NOMO-1 (cell line): Measurements from ENCODE around the gene LCK.
"Not testable (repeated sequence)": the region's sequence is repeated elsewhere in the genome, so short reads cannot be mapped to it uniquely, and the experiment has no call there.

Source experiments
- DNase-seq, 2 experiments: peaks; one replicate each; lab custom pipeline; 2025; ENCODE audit not compliant: unreplicated experiment in 2 of 2; lab: John Stamatoyannopoulos, UW

Gene LCK

DNA sequence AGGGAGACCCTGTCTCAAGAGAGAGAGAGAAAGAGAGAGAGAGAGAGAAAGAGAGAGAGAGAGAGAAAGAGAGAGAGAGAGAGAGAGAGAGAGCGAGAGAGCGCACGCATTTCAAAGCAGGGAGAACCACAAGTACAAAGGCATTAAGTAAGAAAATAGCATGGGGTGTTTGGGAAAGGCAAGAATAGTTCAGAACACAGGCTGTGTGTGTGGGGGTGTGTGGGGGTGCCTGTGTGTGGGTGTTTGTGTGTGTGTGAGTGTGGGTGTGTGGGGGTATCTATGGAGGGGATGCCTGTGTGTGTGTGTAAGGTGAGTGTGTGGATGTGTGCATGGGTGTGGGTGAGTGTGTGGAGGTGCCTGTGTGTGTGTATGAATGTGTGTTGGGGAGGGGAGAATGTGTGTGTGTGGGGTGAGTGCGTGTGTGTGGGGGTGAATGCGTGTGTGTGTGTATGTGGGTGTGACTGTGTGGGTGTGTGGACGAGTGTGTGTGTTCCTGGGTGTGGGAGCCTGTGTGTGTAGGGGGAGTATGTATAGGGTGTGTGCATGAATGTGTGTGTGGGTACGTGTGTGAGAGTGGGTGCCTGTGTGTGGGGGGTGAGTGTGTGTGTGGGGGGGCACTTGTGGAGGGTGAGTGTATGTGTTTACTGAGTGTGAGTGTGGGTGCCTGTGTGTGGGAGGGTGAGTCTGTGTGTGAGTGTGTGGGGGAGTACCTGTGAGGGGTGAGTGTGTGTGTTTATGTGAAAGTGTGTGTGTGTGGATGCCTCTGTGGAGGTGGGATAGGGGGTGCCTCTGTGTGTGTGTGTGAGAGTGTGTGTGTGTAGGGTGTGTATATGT lies 21.7 kb downstream of the LCK start:
- no peak for DNase-seq

DNA sequence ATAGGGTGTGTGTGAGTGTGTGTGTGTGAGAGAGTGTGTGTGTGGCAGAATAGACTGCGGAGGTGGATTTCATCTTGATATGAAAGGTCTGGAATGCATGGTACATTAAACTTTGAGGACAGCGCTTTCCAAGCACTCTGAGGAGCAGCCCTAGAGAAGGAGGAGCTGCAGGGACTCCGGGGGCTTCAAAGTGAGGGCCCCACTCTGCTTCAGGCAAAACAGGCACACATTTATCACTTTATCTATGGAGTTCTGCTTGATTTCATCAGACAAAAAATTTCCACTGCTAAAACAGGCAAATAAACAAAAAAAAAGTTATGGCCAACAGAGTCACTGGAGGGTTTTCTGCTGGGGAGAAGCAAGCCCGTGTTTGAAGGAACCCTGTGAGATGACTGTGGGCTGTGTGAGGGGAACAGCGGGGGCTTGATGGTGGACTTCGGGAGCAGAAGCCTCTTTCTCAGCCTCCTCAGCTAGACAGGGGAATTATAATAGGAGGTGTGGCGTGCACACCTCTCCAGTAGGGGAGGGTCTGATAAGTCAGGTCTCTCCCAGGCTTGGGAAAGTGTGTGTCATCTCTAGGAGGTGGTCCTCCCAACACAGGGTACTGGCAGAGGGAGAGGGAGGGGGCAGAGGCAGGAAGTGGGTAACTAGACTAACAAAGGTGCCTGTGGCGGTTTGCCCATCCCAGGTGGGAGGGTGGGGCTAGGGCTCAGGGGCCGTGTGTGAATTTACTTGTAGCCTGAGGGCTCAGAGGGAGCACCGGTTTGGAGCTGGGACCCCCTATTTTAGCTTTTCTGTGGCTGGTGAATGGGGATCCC lies 22.5 kb downstream of the LCK start:
- no peak for DNase-seq

DNA sequence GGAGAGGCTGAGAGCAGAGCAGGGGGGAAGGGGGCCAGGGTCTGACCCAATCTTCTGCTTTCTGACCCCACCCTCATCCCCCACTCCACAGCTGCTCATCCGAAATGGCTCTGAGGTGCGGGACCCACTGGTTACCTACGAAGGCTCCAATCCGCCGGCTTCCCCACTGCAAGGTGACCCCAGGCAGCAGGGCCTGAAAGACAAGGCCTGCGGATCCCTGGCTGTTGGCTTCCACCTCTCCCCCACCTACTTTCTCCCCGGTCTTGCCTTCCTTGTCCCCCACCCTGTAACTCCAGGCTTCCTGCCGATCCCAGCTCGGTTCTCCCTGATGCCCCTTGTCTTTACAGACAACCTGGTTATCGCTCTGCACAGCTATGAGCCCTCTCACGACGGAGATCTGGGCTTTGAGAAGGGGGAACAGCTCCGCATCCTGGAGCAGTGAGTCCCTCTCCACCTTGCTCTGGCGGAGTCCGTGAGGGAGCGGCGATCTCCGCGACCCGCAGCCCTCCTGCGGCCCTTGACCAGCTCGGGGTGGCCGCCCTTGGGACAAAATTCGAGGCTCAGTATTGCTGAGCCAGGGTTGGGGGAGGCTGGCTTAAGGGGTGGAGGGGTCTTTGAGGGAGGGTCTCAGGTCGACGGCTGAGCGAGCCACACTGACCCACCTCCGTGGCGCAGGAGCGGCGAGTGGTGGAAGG lies 23.7 kb downstream of the LCK start:
- no peak for DNase-seq

GRCh38 chr1:32275424-32275823 lies 24.4 kb downstream of the LCK start:
- no peak for DNase-seq

- no peak for DNase-seq
Measured at GRCh38 chr1:32276032-32276782, 25.1 kb downstream of the LCK start.

- DNase-seq: not testable (repeated sequence)
Measured at GRCh38 chr1:32284777-32285176, 33.7 kb downstream of the LCK start.

GRCh38 chr1:32285658-32286057 lies 34.6 kb downstream of the LCK start:
- DNase-seq: no peak

- DNase-seq: no peak
Measured at GRCh38 chr1:32286763-32287162, 35.7 kb downstream of the LCK start.

- no peak for DNase-seq
Measured at GRCh38 chr1:32289256-32289655, 38.2 kb downstream of the LCK start.

DNA sequence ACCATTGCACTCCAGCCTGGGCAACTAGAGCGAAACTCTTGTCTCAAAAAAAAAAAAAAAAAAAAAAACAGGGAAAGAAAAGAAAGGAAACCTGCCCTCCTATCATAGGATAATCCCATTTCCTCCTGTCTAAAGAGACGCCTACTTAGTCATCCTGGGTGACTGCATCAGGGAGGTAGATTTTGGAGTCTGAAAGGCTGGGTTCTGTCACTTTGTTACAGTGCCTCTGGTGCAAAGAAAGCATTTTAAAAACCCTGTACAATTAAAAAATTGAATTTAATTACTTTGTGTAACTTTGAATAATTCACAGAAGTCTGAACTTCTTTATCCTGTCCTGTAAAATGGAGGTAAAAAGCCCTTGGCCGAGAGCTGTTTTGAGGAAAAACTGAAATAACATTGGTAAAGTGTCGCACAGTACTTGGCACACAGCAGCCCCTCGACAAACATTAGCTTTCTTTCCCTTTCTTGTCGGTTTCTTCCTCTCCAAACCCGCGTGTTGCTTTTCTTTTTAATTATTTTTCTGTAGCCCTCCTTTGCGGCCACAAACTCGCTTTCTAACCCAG lies 40.2 kb downstream of the LCK start:
- DNase-seq: no peak

DNA sequence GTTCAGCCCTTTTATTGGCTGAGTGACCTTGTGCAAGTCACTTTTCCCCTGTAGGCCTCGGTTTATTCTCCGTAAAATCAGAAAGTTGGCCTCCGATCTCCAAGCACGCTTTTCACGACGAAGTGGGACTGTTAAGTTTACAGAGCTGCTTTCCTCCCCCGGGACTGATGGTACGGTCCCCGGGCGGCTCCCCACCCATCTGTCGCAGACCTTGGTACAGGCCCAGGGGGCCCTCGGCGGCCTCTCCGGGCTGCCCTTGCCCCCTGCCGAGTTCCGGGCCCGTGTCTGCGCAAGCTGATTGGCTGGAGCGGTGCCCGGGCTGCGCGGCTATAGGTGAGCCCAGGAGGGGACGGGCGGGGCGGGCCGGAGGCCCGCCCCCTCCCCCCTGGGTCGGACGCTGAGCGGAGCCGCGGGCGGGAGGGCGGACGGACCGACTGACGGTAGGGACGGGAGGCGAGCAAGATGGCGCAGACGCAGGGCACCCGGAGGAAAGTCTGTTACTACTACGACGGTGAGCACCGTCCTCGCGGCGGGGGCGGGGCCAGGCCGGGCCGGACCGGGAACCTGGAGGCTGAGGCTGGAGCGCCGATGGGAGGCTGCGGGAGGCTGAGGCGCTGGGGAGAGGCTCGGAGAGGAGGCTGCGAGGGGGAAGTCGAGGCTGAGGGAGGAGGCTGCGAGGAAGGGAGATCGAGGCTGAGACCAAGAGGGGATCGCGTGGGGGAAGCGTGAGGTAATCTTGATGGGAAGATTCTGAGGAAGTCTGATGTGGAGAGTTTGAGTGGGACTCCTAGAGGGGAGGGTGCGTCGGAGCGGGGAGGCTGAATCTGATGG lies 40.9 kb downstream of the LCK start, which contains the start of gene HDAC1:
HDAC1 (plus strand) TSS at position 376 of the 831 bp plus-strand sequence; CDS start at position 463, 87 bp downstream.
- peak; percentile 97 to 99 for DNase-seq

DNA sequence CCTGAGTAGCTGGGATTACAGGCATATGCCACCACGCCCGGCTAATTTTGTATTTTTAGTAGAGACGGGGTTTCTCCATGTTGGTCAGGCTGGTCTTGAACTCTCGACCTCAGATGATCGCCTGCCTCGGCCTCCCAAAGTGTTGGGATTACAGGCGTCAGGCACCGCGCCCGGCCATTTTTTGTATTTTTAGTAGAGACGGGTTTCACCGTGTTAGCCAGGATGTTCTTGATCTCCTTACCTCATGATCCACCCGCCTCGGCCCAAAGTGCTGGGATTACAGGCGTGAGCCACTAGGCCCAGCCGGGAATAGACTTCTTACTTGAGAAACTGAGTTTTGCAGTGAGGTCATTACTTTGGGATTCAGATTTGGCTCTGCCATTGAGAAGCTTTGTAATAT lies 47.1 kb downstream of the LCK start:
- not testable (repeated sequence) for DNase-seq

DNA sequence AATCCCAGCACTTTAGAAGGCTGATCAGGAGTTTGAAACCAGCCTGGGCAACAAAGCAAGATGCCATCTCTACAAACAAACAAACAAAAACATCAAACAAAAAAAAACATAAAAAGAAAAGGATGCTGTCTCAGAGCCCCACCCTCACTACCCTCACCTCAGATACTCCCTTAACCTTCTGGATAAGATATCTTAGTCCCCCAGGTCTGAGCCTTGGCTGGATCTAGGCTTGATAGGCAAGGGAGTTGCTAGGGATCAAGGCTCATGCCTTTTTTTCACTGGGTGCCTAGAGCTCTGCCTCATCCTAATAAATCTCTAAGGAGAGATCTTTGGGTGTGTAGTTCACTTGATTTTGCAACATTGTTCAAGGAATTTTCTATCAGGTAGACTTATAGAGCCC lies 48.3 kb downstream of the LCK start:
- DNase-seq: no peak

GRCh38 chr1:32303358-32303757 lies 52.3 kb downstream of the LCK start:
- DNase-seq: no peak

DNA sequence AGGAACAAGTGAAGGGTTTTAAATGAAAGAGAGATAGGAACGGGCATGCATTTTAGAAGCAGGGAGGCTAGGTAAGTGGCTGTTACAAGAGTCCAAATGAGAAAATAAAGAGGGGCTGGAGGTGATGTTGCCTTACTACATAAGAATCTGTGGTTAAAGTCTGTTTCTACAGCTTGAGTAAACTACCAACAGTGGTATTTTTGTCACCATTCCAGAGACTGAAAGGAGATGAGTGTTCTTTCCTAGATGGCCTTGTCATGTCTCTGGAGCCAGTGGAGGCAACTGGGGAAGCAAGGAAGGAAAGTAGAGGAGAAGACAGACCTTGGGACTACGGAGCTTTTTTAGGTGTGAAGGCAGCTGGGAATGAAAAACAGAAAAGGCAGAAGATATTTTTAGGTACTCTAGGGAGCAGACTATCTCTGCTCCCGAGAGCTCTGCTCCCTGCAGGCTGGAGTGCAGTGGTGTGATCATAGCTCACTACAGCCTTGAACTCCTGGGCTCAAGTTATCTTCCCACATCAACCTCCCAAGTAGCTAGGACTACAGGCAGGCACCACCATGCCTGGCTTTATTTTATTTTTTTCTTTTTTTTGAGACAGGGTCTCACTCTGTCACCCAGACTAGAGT lies 53.0 kb downstream of the LCK start:
- no peak for DNase-seq

DNA sequence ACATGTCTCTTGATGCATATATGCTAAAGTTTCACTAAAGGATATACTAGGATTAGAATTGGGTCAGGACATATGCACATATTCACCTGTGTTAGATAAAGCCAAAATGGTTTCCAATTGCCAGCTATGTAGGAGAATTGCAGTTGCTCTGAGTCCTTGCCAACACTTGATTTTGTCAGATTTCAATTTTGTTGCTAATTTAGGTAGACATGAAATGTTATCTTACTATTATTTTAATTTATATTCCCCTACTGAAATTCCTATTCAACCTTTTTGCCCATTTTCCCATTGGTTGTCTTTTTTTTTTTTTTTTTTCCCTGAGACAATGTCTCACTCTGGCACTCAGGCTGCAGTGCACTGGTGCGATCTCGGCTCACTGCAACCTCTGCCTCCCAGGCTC lies 54.2 kb downstream of the LCK start:
- DNase-seq: no peak

- DNase-seq: no peak
Measured at GRCh38 chr1:32307324-32307723, 56.3 kb downstream of the LCK start.

GRCh38 chr1:32309960-32310359 lies 58.9 kb downstream of the LCK start:
- no peak for DNase-seq
